Aorta (tissue), 5 donors: ENCODE results near the gene SPC24. TPM values are rescaled to one million over a fixed set of nuclear protein-coding genes. Genes with fewer than 3 reads are reported as not detected.
"Not testable (repeated sequence)": the region's sequence is repeated elsewhere in the genome, so short reads cannot be mapped to it uniquely, and the experiment has no call there.

Experiments
- ATAC-seq: fragments of 200-7000 bp; cut with Tn5 transposase; one replicate; pipeline ENCODE4 v1.9.1; 2022; ENCODE audit warnings: moderate library complexity; ENCODE audit not compliant: low FRiP score
- DNase-seq, 2 donors: peaks; one replicate each; pipeline ENCODE4 v3.0.0-alpha.2; 2020
- H3K27ac ChIP-seq, 2 donors: one replicate each; pipeline ENCODE4 v1.5.1; 2013; ENCODE audit warnings: low read length in 2 of 2, mild to moderate bottlenecking in 2 of 2, moderate library complexity in 2 of 2, control low read depth in 1 of 2, inconsistent platforms in 1 of 2, low read depth in 1 of 2
- H3K27me3 ChIP-seq, 2 donors: one replicate each; pipeline ENCODE4 v1.6.1; 2013; ENCODE audit warnings: control low read depth in 1 of 2, low read length in 1 of 2, mild to moderate bottlenecking in 1 of 2, moderate library complexity in 1 of 2; ENCODE audit not compliant: insufficient read depth in 2 of 2, control insufficient read depth in 1 of 2
- H3K36me3 ChIP-seq, 2 donors: one replicate each; pipeline ENCODE4 v1.6.1; 2013; ENCODE audit warnings: control low read depth in 1 of 2, low read length in 1 of 2, mild to moderate bottlenecking in 1 of 2; ENCODE audit not compliant: insufficient read depth in 2 of 2, control insufficient read depth in 1 of 2
- H3K4me1 ChIP-seq, 2 donors: one replicate each; pipeline ENCODE4 v1.6.1; 2013; ENCODE audit warnings: low read length in 2 of 2, control low read depth in 1 of 2, mild to moderate bottlenecking in 1 of 2, moderate library complexity in 1 of 2; ENCODE audit not compliant: insufficient read depth in 2 of 2, control insufficient read depth in 1 of 2
- H3K4me3 ChIP-seq, 2 donors: one replicate each; pipeline ENCODE4 v1.5.1; 2013; ENCODE audit warnings: low read length in 2 of 2, control low read depth in 1 of 2, mild to moderate bottlenecking in 1 of 2
- H3K9me3 ChIP-seq: one replicate; pipeline ENCODE4 v1.6.1; 2013; ENCODE audit warnings: mild to moderate bottlenecking, low read length; ENCODE audit not compliant: control insufficient read depth
- WGBS, 2 donors: extraction: QIAGEN DNeasy Blood & Tissue Kit; methylation state at CpG; one replicate each; pipeline ENCODE4 v1.1.7; 2013; 5-methylcytosine and 5-hydroxymethylcytosine counted together
- intact Hi-C, 2 donors: fragments of 100-400 bp; cut with DNase I; formaldehyde crosslinking; loops; one replicate each; pipeline versions ENCODE4 v1.14.2 to v1.15.0; 2022
- polyA plus RNA-seq, 2 donors: library from polyadenylated mRNA; stranded (reverse); fragments of 200-250 nt; gene quantifications; one replicate each; pipeline ENCODE4 v1.2.3, GENCODE V29; 2013
- total RNA-seq, 2 donors: library from RNA; stranded (reverse); fragmentation: NEBNext Ultra II Directional; extraction: Animal tissue kit (Norgen Biotek cat#: 25700); gene quantifications; one replicate each; pipeline ENCODE4 v1.2.1, GENCODE V29; 2021
- donor health status: healthy with polysubstance abuse.
- donor health status: Bipolar disorder and iron deficiency.
- donor health status: DM: no; HTN: no; CAD: no.
- donor health status: DM: no; HTN: no; CAD: no.
- donor health status: DM: yes; HTN: yes; CAD: no.

Gene SPC24
- total and polyA plus RNA-seq, 4 donors: 0.43 to 2.9 (median 1.1) TPM

GRCh38 chr19:11131471-11131870 lies 24.1 kb downstream of the SPC24 start:
- H3K27ac ChIP-seq: no peak overlapping the region
- no peak for ATAC-seq
- H3K4me3 ChIP-seq: no peak overlapping the region
- H3K4me1 ChIP-seq: no peaks in the 10 kb centered on the region
- intact Hi-C loops: loop anchor here (2.0 to 10.0 kb wide), 3 partner anchors 93 to 313 kb away; no protein-coding TSS in a partner anchor
- WGBS, 2 donors: 62 to 72% methylated on average over 7 of the region's 7 CpGs
- no peaks in the 10 kb centered on the region for H3K9me3 ChIP-seq
- no peaks in the 10 kb centered on the region for H3K36me3 ChIP-seq
- no peaks in the 10 kb centered on the region for H3K27me3 ChIP-seq
- DNase-seq: no peak

GRCh38 chr19:11130824-11131455 lies 24.6 kb downstream of the SPC24 start:
- H3K4me3 ChIP-seq: no peak overlapping the region
- H3K9me3 ChIP-seq: no peaks in the 10 kb centered on the region
- no peaks in the 10 kb centered on the region for H3K4me1 ChIP-seq
- ATAC-seq: peak; percentile 89
- DNase-seq: peak; percentile 86 to 94
- H3K27me3 ChIP-seq: no peaks in the 10 kb centered on the region
- H3K27ac ChIP-seq: no peak overlapping the region
- 47 to 48% methylated on average over 19 of the region's 19 CpGs for WGBS, 2 donors
- no peaks in the 10 kb centered on the region for H3K36me3 ChIP-seq
- intact Hi-C loops: loop anchor here (2.0 to 10.0 kb wide), 3 partner anchors 92 to 314 kb away; no protein-coding TSS in a partner anchor

DNA sequence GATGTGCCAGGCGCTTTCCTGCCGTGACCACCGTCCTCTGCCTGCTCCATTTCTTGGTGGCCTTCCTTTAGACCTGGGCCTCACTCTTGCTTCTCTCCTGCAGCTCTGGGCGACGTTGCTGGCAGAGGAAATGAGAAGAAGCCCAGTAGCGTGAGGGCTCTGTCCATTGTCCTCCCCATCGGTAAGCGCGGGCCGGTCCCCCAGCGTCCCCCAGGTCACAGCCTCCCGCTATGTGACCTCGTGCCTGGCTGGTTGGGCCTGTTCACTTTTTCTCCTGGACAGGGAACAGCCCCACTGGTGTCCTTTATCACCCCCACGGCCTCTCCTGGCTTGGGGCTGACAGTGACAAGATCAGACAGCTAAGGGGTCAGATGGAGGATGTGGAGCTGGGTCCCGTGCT lies 27.7 kb downstream of the SPC24 start:
- DNase-seq (no peak), ATAC-seq (no peak)
- 90 to 91% methylated on average over 15 of the region's 15 CpGs for WGBS, 2 donors
- Histone ChIP-seq H3K9me3 (no peaks in the 10 kb centered on the region), H3K36me3 (no peaks in the 10 kb centered on the region), H3K4me1 (no peaks in the 10 kb centered on the region), H3K27me3 (no peaks in the 10 kb centered on the region), H3K27ac (no peak overlapping the region), H3K4me3 (no peak overlapping the region)
- intact Hi-C loops: loop anchor here in 1 of 2 donors (10.0 kb wide), 1 partner anchor 193 kb away; no protein-coding TSS in a partner anchor

DNA sequence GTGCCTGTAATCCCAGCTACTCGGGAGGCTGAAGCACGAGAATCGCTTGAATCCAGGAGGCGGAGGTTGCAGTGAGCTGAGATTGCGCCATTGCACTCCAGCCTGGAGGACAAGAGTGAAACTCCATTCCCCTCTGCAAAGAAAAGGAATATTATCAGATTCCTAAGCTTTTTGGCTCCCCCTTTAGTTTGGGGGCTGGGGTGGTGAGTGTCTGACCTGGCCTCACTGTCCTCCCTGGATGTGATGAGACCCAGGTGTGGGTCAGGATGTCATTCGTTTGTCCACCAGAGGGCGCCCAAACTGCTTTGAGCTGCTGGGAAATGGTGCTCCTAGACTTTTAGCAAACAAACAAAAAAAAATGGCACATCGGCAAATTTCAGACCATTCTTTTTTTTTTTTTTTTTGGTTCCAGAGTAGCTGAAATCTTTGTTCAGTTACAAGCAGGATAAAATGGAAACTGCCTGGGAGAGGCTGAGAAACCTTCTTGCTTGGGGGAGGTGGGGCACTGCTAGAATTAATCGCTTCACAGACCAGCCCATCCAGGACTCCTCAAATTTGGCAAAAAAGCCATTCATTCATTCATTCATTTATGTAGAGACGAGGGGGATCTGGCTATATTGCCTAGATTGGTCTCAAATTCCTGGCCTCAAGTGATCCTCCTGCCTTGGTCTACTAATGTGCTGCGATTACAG lies 29.4 kb downstream of the SPC24 start:
- H3K4me3 ChIP-seq: no peak overlapping the region
- peak; percentile 87 for ATAC-seq
- intact Hi-C loops: loop anchor here in 1 of 2 donors (10.0 kb wide), 1 partner anchor 191 kb away; no protein-coding TSS in a partner anchor
- no peaks in the 10 kb centered on the region for H3K36me3 ChIP-seq
- H3K9me3 ChIP-seq: no peaks in the 10 kb centered on the region
- 51 to 52% methylated on average over 11 of the region's 11 CpGs for WGBS, 2 donors
- H3K27me3 ChIP-seq: no peaks in the 10 kb centered on the region
- no peaks in the 10 kb centered on the region for H3K4me1 ChIP-seq
- H3K27ac ChIP-seq: no peak overlapping the region
- peak; percentile 87 to 91 for DNase-seq

DNA sequence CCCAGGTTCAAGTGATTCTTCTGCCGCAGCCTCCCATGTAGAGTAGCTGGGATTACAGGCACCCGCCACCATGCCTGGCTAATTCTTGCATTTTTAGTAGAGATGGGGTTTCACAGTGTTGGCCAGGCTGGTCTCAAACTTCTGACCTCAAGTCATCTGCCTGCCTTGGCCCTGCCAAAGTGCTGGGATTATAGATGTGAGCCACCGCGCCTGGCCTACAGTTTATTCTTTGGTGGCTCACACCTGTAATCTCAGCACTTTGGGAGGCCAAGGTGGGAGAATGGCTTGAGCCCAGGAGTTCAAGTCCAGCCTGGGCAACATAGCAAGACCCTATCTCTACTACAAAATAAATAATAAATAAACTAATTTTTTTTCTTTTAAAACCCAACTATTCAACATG lies 31.4 kb downstream of the SPC24 start:
- DNase-seq, H3K36me3 ChIP-seq, ATAC-seq, H3K27ac ChIP-seq, H3K4me1 ChIP-seq, H3K4me3 ChIP-seq, H3K27me3 ChIP-seq, H3K9me3 ChIP-seq: not testable (repeated sequence)
- intact Hi-C loops: loop anchor here in 1 of 2 donors (10.0 kb wide), 1 partner anchor 189 kb away; no protein-coding TSS in a partner anchor
- 94 to 96% methylated on average over 4 of the region's 4 CpGs for WGBS, 2 donors

DNA sequence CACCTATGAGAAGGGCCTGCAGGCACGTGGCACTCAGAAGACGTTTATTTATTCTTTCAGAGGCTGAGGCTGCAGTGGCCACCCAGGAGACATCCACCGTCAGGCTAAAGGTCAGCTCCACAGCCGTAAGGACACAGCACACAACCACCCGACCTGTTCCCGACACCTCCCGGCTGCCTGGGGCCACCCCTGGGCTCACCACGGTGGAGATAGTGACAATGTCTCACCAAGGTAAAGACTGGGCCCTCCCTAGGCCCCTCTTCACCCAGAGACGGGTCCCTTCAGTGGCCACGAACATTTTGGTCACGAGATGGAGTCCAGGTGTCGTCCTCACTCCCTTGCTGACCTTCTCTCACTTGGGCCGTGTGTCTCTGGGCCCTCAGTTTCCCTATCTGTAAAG lies 32.5 kb downstream of the SPC24 start:
- ATAC-seq (no peak), DNase-seq (no peak)
- 81 to 87% methylated on average over 13 of the region's 13 CpGs for WGBS, 2 donors
- no peaks in the 10 kb centered on the region for H3K27me3 ChIP-seq
- H3K27ac ChIP-seq: no peak overlapping the region
- H3K36me3 ChIP-seq: no peaks in the 10 kb centered on the region
- intact Hi-C loops: loop anchor here in 1 of 2 donors (10.0 kb wide), 1 partner anchor 188 kb away; no protein-coding TSS in a partner anchor
- no peaks in the 10 kb centered on the region for H3K9me3 ChIP-seq
- no peaks in the 10 kb centered on the region for H3K4me1 ChIP-seq
- H3K4me3 ChIP-seq: no peak overlapping the region

DNA sequence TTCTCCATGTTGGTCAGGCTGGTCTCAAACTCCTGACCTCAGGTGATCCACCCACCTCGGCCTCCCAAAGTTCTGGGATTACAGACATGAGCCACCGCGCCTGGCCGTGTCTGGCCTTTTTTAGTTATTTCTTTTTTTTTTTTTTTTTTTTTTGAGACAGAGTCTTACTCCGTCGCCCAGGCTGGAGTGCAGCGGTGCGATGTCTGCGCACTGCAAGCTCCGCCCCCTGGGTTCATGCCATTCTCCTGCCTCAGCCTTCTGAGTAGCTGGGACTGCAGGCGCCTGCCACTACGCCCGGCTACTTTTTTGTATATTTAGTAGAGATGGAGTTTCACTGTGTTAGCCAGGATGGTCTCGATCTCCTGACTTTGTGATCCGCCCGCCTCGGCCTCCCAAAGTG lies 33.6 kb downstream of the SPC24 start:
- not testable (repeated sequence) for H3K36me3 ChIP-seq, H3K4me3 ChIP-seq, H3K4me1 ChIP-seq, H3K9me3 ChIP-seq, ATAC-seq, H3K27ac ChIP-seq, H3K27me3 ChIP-seq, DNase-seq
- intact Hi-C loops: loop anchor here in 1 of 2 donors (10.0 kb wide), 1 partner anchor 187 kb away; no protein-coding TSS in a partner anchor
- 90 to 91% methylated on average over 14 to 17 of the region's 17 CpGs for WGBS, 2 donors

DNA sequence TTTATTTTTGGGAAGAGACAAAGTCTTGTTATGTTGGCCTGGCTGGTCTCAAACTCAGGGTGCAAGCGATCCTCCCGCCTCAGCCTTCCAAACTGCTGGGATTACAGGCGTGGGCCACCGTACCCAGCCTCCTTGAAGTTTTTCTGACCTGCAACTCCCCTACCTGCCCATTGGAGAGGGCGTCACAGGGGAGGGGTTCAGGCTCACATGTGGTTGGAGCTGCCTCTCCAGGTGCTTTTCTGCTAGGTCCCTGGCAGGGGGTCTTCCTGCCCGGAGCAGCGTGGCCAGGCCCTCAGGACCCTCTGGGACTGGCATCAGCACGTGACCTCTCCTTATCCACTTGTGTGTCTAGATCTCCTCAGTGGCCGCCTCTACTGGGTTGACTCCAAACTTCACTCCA lies 39.1 kb downstream of the SPC24 start:
- ATAC-seq (no peak), DNase-seq (no peak)
- Histone ChIP-seq H3K9me3 (no peaks in the 10 kb centered on the region), H3K27ac (no peak overlapping the region), H3K36me3 (peaks cover 2 to 6% of the 10 kb centered on the region in 2 donors), H3K4me3 (no peak overlapping the region), H3K27me3 (no peaks in the 10 kb centered on the region), H3K4me1 (no peaks in the 10 kb centered on the region)
- WGBS, 2 donors: 94 to 96% methylated on average over 9 of the region's 9 CpGs
- intact Hi-C loops: no loop called here
